HEK293T (cell line): ENCODE results near the gene ARHGAP26.

Experiments
- BHLHE40 ChIP-seq: fragments of 450-650 bp; IDR thresholded peaks from 2 replicates; pipeline ENCODE4 v1.6.1; 2016; ENCODE audit warnings: mild to moderate bottlenecking, moderate library complexity, borderline replicate concordance
- FOXA1 ChIP-seq: fragments of 450-650 bp; IDR thresholded peaks from 2 replicates; pipeline ENCODE4 v1.6.1; 2016; ENCODE audit warnings: mild to moderate bottlenecking
- FOXK2 ChIP-seq: fragments of 450-650 bp; IDR thresholded peaks from 2 replicates; pipeline ENCODE4 v1.6.1; 2016; ENCODE audit warnings: mild to moderate bottlenecking
- FOXM1 ChIP-seq: fragments of 450-650 bp; IDR thresholded peaks from 2 replicates; pipeline ENCODE4 v1.6.1; 2017; ENCODE audit warnings: mild to moderate bottlenecking, borderline replicate concordance
- HDGF ChIP-seq: fragments of 450-650 bp; IDR thresholded peaks from 2 replicates; pipeline ENCODE4 v1.6.1; 2017; ENCODE audit warnings: antibody characterized with exemption, borderline replicate concordance
- SP1 ChIP-seq: fragments of 450-650 bp; IDR thresholded peaks from 2 replicates; pipeline ENCODE4 v1.6.1; 2017

GRCh38 chr5:143244990-143245389 is 474.8 kb downstream of the ARHGAP26 start:
- TF ChIP-seq SP1, result no peak
- no peak for TF ChIP-seq FOXK2
- TF ChIP-seq HDGF, result no peak
- TF ChIP-seq FOXM1, result no peak
- TF ChIP-seq BHLHE40, result no peak
- TF ChIP-seq FOXA1, result no peak
